ENCODE measurements around the gene IFI44L. TPM values are rescaled to one million over a fixed set of nuclear protein-coding genes. Genes with fewer than 3 reads are reported as not detected.

IFI44L gene
- total RNA-seq, 1 donor from 2014 or later: 0.05 TPM

DNA sequence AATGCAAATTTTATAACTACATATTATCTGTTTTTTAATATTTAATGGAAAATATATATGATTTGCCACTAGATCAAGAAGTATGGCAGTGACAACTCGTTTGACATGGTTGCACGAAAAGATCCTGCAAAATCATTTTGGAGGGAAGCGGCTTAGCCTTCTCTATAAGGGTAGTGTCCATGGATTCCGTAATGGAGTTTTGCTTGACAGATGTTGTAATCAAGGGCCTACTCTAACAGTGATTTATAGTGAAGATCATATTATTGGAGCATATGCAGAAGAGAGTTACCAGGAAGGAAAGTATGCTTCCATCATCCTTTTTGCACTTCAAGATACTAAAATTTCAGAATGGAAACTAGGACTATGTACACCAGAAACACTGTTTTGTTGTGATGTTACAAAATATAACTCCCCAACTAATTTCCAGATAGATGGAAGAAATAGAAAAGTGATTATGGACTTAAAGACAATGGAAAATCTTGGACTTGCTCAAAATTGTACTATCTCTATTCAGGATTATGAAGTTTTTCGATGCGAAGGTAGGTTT is 29.9 kb downstream of the IFI44L start:
- no peak overlapping the region for H3K27ac Mint-ChIP-seq (ENCODE audit: unreplicated experiment)

GRCh38 chr1:78651241-78651640 is 31.0 kb downstream of the IFI44L start:
- Mint-ChIP-seq H3K27ac (ENCODE audit: unreplicated experiment) (no peak overlapping the region), H3K4me1 (no peaks in the 10 kb centered on the region), H3K9me3 (no peaks in the 10 kb centered on the region), H3K4me3 (no peak overlapping the region), H3K36me3 (ENCODE audit: low read depth) (peaks cover 2% of the 10 kb centered on the region), H3K27me3 (ENCODE audit: low read depth) (peaks cover 12% of the 10 kb centered on the region)
- DNase-seq (ENCODE audit: low read depth, low spot score): no peak
- TF ChIP-seq, protein P1, sequence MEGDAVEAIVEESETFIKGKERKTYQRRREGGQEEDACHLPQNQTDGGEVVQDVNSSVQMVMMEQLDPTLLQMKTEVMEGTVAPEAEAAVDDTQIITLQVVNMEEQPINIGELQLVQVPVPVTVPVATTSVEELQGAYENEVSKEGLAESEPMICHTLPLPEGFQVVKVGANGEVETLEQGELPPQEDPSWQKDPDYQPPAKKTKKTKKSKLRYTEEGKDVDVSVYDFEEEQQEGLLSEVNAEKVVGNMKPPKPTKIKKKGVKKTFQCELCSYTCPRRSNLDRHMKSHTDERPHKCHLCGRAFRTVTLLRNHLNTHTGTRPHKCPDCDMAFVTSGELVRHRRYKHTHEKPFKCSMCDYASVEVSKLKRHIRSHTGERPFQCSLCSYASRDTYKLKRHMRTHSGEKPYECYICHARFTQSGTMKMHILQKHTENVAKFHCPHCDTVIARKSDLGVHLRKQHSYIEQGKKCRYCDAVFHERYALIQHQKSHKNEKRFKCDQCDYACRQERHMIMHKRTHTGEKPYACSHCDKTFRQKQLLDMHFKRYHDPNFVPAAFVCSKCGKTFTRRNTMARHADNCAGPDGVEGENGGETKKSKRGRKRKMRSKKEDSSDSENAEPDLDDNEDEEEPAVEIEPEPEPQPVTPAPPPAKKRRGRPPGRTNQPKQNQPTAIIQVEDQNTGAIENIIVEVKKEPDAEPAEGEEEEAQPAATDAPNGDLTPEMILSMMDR (conservative IDR thresholded peaks at IDR 0.05): no peak

More for the DNA sequence above, 29.9 kb downstream of the IFI44L start:
- Mint-ChIP-seq H3K4me1 (no peaks in the 10 kb centered on the region), H3K27me3 (ENCODE audit: low read depth) (peaks cover 12% of the 10 kb centered on the region), H3K4me3 (no peak overlapping the region), H3K36me3 (ENCODE audit: low read depth) (peaks cover 2% of the 10 kb centered on the region), H3K9me3 (no peaks in the 10 kb centered on the region)
- TF ChIP-seq, protein P1 (conservative IDR thresholded peaks at IDR 0.05): no peak
- DNase-seq (ENCODE audit: low read depth, low spot score): no peak

DNA sequence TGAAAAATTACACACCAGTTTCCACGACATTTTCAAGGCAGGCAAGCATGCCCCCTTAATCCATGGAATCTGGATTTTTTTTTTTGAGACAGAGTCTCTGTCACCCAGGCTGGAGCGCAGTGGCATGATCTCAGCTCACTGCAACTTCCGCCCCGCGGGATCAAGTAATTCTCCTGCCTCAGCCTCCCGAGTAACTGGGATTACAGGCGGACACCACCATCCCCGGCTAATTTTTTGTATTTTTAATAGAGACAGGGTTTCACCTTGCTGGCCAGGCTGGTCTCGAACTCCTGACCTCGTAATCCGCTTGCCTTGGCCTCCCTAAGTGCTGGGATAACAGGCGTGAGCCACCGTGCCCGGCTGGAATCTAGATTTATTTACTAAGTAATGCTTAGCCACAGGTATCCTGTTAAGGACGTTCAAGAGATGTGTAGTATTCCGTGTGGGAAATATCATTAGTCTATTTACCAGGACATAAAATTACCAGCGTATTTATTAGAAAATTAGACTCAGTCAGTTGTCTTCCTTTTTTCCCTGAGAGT is 31.8 kb downstream of the IFI44L start:
- Mint-ChIP-seq H3K36me3 (ENCODE audit: low read depth) (peaks cover 2% of the 10 kb centered on the region), H3K9me3 (no peaks in the 10 kb centered on the region), H3K27ac (ENCODE audit: unreplicated experiment) (no peak overlapping the region), H3K27me3 (ENCODE audit: low read depth) (peaks cover 12% of the 10 kb centered on the region), H3K4me3 (no peak overlapping the region), H3K4me1 (no peaks in the 10 kb centered on the region)
- no peak for DNase-seq (ENCODE audit: low read depth, low spot score)
- TF ChIP-seq, protein P1 (conservative IDR thresholded peaks at IDR 0.05): no peak

- Mint-ChIP-seq H3K36me3 (ENCODE audit: low read depth) (no peaks in the 10 kb centered on the region), H3K9me3 (no peaks in the 10 kb centered on the region), H3K27me3 (ENCODE audit: low read depth) (peaks cover 30% of the 10 kb centered on the region), H3K27ac (ENCODE audit: unreplicated experiment) (no peak overlapping the region), H3K4me1 (no peaks in the 10 kb centered on the region), H3K4me3 (no peak overlapping the region)
- DNase-seq (ENCODE audit: low read depth, low spot score): no peak
- TF ChIP-seq, protein P1 (conservative IDR thresholded peaks at IDR 0.05): no peak
Observed at GRCh38 chr1:78658901-78659300, 38.7 kb downstream of the IFI44L start.

DNA sequence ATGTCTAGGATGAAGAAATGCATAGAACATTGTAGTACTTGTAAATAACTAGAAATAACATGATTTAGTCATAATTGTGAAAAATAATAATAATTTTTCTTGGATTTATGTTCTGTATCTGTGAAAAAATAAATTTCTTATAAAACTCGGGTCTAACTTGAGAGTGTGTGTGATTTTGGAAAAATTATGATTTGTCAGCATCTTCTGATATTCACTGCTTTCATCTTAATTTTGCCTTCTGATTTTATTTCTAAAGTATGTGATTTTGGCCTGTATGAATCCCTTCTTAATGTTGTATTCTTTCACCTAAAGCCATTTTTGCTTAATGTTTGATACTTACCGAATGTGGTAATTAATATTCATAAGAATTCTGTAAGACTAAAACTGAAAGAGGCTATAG is 43.7 kb downstream of the IFI44L start:
- Mint-ChIP-seq H3K27me3 (ENCODE audit: low read depth) (peaks cover 33% of the 10 kb centered on the region), H3K4me3 (no peak overlapping the region), H3K27ac (ENCODE audit: unreplicated experiment) (no peak overlapping the region), H3K36me3 (ENCODE audit: low read depth) (no peaks in the 10 kb centered on the region), H3K9me3 (no peaks in the 10 kb centered on the region), H3K4me1 (no peaks in the 10 kb centered on the region)
- DNase-seq (ENCODE audit: low read depth, low spot score): no peak
- TF ChIP-seq, protein P1 (conservative IDR thresholded peaks at IDR 0.05): no peak

Measured in neural crest cell (in vitro differentiated cells).